GM21447 (cell line): ENCODE data around the gene FGFR3.

Experiments used
- ATAC-seq: cut with Tn5 transposase; IDR thresholded peaks from one replicate; pipeline ENCODE4 v1.9.1; 2021; ENCODE audit not compliant: unreplicated experiment

FGFR3 gene

DNA sequence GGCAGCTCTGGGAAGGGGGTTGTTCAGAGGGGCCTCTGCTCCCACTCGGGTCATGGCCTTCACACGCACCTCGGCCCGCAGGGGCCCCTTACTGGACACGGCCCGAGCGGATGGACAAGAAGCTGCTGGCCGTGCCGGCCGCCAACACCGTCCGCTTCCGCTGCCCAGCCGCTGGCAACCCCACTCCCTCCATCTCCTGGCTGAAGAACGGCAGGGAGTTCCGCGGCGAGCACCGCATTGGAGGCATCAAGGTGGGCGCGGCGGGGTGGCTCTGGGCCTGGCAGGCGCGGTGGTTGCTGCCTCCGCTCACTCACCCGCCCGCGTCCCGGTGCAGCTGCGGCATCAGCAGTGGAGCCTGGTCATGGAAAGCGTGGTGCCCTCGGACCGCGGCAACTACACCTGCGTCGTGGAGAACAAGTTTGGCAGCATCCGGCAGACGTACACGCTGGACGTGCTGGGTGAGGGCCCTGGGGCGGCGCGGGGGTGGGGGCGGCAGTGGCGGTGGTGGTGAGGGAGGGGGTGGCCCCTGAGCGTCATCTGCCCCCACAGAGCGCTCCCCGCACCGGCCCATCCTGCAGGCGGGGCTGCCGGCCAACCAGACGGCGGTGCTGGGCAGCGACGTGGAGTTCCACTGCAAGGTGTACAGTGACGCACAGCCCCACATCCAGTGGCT lies 8.3 kb downstream of the FGFR3 start:
- ATAC-seq: no peak

DNA sequence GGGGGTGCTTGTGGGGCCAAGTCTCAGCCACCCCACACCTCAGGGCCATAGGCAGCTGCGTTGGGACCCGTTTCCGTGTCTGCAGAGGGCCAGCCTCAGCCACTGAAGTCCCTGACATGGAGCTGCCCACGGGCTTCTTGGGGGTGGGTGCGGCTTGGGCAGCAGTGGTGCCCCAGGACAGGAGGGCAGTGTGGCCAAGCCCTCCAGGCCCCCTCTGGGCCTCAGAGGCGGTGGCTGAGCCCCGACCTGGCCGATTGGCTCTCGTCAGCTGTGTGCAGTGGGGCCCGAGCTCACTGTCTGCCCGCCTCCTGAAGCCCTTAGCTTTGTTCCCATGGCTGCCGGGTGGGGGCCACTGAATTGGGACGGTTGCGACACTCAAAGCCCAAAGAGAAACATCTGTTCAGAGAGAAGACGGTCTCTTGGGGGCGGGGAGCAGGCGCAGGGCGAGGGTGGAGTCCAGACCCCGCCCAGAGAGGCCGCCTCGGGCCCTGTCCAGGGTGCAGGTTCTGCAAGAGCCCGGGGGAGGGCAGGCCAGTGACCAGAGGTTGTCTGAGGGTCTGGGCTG lies 9.1 kb downstream of the FGFR3 start:
- no peak for ATAC-seq

GRCh38 chr4:1802720-1803522 lies 9.8 kb downstream of the FGFR3 start:
- no peak for ATAC-seq

GRCh38 chr4:1803523-1804423 lies 10.7 kb downstream of the FGFR3 start:
- no peak for ATAC-seq

DNA sequence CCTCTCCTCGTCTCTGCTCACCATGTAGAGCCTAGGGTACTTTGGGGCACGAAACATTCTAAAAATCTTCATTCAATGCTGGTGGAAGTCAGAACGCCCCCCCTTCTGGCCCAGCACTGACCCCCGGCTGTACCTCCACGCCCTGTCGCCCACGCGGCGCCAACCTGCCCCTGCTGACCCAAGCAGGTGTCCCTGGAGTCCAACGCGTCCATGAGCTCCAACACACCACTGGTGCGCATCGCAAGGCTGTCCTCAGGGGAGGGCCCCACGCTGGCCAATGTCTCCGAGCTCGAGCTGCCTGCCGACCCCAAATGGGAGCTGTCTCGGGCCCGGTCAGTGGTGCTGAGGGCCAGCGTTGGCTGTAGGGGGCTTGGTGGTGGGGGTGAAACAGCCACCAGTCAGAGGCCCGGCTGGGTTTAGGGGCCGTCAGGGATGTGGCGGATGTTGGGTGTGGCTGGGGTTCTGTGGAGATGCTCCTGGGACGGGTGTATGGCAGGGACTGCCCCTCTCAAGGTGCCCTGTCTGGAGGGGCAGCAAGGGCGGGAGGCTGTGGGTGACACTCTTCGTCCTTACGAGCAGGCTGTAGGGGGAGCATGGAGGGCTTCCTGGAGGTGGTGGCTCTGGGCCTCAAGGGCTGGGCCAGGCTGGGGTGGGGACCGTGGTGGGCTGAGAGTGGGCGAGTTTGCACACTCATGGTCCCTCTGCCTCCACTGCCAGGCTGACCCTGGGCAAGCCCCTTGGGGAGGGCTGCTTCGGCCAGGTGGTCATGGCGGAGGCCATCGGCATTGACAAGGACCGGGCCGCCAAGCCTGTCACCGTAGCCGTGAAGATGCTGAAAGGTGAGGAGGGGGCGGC lies 11.8 kb downstream of the FGFR3 start:
- ATAC-seq: no peak

- ATAC-seq: no peak
These were observed 12.6 kb downstream of the FGFR3 start for GRCh38 chr4:1805493-1806222.

GRCh38 chr4:1806223-1806564 lies 13.1 kb downstream of the FGFR3 start:
- no peak for ATAC-seq

GRCh38 chr4:1806596-1807331 lies 13.7 kb downstream of the FGFR3 start:
- ATAC-seq: no peak

DNA sequence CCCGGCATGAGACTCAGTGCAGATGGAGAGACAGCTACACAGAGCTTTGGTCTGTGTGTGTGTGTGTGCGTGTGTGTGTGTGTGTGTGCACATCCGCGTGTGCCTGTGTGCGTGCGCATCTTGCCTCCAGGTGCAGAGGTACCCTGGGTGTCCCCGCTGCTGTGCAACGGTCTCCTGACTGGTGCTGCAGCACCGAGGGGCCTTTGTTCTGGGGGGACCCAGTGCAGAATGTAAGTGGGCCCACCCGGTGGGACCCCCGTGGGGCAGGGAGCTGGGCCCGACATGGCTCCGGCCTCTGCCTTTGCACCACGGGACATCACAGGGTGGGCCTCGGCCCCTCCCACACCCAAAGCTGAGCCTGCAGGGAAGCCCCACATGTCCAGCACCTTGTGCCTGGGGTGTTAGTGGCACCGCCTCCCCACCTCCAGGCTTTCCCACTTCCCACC lies 14.3 kb downstream of the FGFR3 start:
- ATAC-seq: no peak

DNA sequence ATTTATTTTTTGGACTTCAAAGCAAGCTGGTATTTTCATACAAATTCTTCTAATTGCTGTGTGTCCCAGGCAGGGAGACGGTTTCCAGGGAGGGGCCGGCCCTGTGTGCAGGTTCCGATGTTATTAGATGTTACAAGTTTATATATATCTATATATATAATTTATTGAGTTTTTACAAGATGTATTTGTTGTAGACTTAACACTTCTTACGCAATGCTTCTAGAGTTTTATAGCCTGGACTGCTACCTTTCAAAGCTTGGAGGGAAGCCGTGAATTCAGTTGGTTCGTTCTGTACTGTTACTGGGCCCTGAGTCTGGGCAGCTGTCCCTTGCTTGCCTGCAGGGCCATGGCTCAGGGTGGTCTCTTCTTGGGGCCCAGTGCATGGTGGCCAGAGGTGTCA lies 15.3 kb downstream of the FGFR3 start:
- ATAC-seq: no peak

DNA sequence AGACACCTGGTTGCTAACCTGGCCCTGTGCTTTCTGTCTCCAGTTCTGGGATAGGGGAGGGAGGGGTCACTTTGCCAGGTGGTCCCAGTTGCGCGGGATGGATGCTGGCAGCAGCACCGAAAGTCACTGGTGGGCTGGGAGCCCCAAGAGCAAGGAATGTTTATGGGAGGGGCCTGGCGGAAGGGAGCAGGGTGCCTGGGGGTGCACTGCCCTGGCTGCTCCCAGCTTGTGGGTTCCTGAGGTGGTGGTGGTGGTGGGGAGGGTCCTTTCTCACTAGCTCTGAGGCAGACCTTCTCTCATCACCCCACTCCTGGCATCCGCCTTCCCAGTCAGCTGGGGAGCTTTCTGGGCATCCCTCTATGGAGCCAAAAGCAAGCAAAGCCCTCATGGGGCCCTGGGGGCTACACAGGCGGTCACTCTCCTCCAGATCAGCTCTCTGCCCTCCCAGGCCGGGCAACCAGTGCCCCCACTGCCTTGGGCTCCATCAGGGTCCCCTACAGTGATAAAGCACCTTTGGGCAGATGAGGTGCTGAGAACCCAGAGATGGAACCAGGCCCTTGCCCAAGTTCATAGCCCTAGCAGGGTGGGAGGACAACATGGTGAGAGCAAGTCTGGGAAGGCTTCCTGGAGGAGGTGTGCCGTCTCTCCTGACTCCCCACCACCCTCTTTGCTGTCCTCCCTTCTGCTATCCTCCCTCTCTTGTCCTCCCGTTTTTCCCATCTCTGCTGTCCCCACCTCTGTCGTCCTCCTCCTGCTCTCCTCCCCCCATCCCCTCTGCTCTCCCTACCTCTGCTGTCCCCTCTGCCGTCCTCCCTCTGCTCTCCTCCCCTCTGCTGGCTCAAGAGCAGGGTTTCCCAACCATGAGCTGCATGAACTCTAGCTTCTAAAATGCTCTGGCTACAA lies 16.0 kb downstream of the FGFR3 start:
- ATAC-seq: no peak

DNA sequence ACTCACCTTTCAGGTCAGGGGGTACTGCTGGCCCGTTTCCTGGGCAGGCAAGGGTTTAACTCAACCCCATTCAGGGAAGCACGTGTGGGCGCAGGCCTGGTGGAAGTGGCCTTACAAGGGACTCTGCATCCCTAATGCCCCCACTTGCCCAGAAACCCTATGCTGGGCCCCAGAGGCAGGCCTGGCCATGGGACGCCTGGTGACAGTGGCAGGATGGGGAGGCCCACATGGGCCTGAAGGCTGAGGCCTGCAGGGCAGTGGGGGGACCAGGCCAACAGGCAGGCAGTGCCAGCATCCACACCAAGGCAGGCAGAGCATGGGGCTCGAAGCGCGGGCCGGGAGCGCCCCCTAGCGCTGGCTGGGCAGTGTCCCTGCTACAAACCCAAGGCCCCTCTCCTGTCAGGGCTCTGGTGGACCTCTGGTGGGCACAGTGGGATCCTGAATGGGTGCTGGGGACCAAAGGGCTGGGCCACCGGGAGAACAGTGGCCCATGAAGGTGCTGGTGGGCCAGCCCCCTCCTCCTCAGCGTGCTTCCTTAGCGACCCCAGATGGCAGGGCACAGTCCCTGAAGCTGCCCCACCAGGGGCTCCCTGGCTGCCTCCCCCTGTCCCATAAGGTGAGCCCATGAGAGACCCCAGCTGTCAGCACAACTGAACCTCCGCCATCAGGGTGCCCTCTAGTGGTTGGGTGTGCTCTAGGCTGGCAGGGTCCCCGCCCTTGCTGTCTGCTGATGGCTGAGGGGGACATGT lies 16.8 kb downstream of the FGFR3 start:
- no peak for ATAC-seq

DNA sequence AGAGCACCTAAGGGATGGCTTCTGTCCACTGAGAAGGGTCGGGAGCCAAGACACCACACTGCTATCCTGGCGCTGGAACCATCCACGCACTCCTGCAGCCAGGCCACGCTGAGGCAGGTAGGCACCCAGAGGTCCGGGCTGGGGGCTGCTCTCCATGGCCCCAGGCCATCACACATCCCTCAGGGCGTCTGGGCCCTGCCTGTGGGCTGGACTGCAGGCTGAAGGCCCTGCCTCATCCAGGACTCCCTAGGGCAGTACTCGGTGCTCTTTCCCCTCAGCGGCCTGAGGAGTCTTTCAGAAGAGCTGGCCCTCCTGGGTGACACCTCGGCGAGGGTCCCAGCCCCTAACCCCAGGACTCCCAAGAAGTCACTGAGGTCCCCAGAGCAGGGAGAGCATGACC lies 17.7 kb downstream of the FGFR3 start:
- no peak for ATAC-seq

GRCh38 chr4:1812720-1813119 lies 19.6 kb downstream of the FGFR3 start:
- ATAC-seq: no peak

DNA sequence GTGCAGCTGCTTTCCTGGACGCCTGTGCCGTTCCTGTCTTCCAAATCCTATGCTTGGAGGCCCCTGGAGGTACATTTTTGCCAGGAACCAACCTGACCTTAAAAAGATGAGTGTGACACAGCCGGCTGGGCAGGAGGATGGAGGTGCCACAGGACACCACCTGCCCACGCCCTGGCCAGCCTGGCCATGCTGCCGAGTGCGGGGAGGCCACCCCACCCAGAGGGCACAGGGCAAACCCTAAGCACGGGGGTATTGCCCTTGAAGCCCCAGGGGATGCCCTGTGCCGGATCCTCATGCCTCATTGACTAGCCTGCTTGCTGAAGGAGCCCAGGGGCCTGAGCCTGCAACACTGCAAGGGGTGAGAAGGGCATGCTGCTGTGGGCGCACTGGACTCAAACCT lies 20.1 kb downstream of the FGFR3 start:
- ATAC-seq: no peak

GRCh38 chr4:1813915-1814314 lies 20.8 kb downstream of the FGFR3 start:
- ATAC-seq: no peak

DNA sequence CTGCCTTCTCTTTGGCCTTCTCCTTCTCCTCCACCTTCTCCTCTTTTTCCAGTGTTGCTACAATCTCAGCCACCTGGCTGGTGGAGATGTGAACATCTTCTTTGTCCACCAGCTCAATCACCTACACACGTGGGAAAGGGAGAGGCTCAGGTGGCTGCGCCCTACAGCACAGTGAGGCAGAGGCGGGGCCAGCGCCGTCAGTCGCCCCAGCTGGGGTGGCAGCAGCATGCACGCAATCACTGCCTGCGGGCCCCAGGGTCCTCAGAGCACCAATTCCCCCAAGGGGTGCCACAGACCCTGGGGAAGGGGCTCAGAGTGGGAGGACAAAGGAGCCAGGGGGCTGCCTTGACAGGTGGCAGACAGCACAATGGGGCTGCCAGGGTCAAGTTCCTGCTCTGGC lies 21.4 kb downstream of the FGFR3 start:
- no peak for ATAC-seq
